ENCODE data around the gene TMEM109. TPM values are rescaled to one million over a fixed set of nuclear protein-coding genes. Genes with fewer than 3 reads are reported as not detected.

TMEM109 gene, protein sequence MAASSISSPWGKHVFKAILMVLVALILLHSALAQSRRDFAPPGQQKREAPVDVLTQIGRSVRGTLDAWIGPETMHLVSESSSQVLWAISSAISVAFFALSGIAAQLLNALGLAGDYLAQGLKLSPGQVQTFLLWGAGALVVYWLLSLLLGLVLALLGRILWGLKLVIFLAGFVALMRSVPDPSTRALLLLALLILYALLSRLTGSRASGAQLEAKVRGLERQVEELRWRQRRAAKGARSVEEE
- total RNA-seq = 100 to 1,000 TPM in 2 of 4 donors, 10 to 100 TPM in 2; 90.1 to 148 (median 111) TPM

DNA sequence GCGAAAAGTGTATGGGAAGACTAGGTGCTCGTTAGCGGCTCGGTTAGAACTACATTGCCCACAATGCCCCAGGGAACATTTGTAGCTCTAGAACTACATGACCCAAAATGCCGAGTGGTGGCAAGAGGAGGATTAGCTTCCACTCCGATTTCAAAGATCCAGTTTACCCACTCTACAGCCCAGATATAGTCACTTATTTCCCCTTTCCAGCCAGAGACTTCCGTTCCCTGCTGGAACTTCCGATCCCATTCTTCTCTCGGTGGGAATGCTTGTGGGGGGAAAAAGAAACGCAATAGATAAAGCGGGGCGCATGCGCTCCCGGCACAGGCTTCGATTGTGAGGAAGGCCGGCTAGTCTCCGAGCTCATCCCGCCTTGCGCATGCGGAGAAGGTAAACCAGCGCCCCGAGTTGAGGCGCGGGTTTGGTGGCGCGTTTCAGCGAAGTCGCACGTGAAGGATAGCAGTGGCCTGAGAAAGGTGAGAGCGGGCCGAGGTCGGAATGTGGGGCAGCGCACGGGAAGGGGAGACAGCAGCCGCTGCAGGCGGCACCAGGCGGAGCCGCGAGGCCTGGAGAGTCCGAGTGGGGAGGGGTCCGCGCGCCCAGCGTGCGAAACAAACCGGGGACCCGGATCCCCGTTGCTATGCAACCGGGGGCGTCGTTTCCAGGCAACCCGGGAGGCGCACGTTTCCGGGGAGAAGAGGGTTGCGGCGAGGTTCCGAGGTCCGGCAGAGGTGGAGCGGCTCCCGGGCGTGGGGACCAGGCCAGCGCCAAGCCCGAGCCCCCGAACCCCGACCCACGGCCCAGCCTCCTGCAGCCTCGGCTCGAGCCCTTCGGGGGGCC, at the start of gene TMEM109:
TSS of gene TMEM109 (plus strand) at position 366 of the 840 bp plus-strand sequence. CDS start 5,536 bp downstream, outside the sequence.
- TF ChIP-seq, protein P1, sequence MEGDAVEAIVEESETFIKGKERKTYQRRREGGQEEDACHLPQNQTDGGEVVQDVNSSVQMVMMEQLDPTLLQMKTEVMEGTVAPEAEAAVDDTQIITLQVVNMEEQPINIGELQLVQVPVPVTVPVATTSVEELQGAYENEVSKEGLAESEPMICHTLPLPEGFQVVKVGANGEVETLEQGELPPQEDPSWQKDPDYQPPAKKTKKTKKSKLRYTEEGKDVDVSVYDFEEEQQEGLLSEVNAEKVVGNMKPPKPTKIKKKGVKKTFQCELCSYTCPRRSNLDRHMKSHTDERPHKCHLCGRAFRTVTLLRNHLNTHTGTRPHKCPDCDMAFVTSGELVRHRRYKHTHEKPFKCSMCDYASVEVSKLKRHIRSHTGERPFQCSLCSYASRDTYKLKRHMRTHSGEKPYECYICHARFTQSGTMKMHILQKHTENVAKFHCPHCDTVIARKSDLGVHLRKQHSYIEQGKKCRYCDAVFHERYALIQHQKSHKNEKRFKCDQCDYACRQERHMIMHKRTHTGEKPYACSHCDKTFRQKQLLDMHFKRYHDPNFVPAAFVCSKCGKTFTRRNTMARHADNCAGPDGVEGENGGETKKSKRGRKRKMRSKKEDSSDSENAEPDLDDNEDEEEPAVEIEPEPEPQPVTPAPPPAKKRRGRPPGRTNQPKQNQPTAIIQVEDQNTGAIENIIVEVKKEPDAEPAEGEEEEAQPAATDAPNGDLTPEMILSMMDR (IDR thresholded peaks at IDR 0.05; ENCODE audit: low read depth) = no peak

DNA sequence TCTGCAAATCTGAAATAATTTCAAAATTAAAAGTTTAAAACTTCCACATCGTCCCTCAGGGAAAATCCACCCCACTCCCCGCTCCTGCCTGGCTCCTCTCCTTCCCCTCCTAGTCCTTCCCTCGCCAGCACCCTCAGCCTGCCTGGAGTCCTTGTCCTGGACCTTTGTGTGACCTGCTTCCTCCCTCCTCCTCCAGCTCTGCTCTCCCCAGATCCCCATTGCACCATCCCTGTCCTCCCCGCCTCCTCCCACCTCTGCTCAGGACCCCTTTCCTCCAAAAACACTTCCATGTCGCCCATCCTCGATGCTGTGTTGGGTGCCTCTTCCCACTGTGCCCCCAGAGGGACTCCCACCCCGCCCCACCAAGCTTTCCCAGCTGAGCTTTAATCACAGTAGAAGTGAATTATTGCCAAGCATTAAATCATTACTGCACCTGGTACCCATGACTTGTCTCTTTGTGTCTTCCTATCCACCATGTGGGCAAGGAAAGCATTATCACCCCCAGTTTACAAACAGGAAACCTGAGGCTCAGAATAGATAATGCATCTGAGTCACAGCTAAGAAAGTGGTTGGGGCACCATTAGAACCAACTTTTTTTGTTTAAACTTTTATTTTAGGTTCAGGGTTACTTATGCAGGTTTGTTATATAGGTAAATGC, 49.0 kb upstream of the TMEM109 start:
- TF ChIP-seq, protein P1 (IDR thresholded peaks at IDR 0.05; ENCODE audit: low read depth) = no peak

DNA sequence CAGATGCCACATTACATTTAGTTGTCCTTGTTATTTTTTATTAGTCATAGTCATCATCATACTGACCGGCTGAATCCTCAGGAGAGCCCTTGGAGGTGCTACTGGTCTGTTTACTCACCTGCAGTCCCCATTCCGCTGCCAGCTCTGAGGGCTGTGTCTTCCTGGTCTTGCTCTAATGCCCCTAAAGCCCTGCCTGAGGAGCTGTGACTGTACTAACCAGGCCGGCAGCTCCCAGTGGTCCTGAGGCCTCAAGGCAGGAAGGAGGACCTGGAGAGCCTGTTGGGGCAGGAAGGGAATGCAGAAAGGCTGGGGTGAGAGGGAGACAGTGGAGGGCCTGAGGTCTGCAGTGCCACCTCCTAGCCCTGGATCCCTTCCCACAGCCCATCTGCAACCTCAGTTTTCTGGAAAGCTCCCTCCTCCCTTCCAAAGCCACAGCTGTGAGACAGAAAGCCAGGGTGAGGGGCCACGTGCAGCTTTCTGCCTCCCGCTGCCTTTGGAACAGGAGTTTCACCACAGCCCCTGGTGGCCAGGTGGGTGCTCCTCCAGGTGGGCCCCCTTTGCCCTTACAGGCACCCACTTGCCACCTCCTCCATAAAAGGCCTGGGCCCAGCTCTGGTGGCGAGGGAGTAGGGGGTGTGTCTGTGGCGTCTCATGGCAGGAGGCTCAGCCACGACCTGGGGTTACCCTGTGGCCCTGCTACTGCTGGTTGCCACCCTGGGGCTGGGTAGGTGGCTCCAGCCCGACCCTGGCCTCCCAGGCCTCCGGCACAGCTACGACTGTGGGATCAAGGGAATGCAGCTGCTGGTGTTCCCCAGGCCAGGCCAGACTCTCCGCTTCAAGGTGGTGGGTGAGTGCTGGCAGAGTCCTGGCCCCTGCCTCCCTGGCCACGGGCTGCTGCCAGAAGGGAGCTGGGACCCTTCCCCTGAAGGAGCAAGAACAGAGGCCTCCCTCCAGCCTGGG, 46.8 kb upstream of the TMEM109 start, which contains the start of gene ZP1:
TSS of gene ZP1 (plus strand) at position 632 of the 960 bp plus-strand sequence. CDS start at position 652, 20 bp downstream.
- TF ChIP-seq, protein P1 (IDR thresholded peaks at IDR 0.05; ENCODE audit: low read depth) = no peak

DNA sequence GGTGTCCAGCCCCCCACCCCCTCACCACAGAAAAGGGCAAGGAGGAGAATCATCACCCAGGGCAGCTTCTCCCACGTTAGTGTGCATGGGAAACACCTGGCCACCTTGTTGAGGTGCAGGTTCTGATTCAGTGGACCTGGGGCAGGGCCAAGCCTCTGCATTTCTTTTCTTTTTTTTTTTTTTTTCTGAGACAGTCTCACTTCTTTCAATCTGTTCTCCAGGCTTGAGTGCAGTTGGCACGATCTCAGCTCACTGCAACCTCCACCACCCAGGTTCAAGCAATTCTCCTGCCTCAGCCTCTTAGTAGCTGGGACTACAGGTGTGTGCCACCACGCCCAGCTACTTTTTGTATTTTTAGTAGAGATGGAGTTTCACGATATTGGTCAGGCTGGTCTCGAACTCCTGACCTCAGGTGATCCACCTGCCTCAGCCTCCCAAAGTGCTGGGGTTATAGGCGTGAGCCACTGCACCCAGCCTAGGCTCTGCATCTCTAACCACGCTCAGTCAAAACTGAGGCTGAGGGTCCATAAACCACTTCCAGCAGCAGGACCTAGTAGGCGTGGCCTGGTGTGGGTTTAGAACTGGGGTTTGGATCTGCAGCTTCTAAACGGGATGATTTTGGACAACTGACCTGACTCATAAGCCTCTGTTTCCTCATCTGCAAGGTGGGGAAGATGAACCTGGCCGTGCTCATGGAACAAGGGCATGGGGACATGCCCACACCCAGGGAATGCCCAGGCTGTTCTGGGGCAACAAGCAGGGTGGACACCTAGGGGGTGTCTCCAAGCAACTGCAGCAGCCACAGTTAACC, 45.9 kb upstream of the TMEM109 start:
- TF ChIP-seq, protein P1 (IDR thresholded peaks at IDR 0.05; ENCODE audit: low read depth) = no peak

DNA sequence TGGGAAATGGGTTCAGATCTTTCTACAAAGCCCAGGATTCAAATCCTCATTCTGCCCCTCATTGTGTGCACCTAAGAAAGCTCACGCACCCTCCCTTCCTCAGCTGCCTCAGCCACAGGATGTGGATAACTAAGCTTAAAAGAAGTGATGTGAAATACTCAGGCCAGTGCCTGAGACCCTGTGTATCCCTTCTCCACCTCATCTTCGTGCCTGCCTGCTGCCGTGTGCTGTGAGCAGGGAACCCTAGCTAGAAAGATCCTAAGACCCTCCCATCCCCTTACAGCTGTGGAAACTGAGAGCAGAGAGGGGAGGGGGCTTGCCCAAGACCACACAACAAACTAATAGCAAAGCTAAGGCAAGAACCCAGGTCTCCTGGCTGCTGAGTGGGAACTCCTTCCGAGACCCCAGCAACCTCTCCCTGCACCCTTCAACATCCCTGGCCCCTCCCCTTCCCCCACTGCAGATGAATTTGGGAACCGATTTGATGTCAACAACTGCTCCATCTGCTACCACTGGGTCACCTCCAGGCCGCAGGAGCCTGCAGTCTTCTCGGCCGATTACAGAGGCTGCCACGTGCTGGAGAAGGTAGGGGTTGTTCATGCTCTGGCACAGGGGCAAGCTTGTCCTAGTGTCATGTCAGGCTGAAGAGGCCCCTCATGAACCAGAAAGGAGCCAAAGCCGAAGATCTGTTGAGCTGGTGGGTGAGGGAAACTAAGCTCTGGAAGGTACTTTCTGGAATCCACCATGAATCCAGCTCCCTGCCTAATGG, 45.1 kb upstream of the TMEM109 start:
- TF ChIP-seq, protein P1 (IDR thresholded peaks at IDR 0.05; ENCODE audit: low read depth) = no peak

Data from subcutaneous adipose tissue (tissue), 4 donors.